ENCODE measurements around the gene TIMP3.
"Not testable (repeated sequence)": the region's sequence is repeated elsewhere in the genome, so short reads cannot be mapped to it uniquely, and the experiment has no call there.

TIMP3 gene

DNA sequence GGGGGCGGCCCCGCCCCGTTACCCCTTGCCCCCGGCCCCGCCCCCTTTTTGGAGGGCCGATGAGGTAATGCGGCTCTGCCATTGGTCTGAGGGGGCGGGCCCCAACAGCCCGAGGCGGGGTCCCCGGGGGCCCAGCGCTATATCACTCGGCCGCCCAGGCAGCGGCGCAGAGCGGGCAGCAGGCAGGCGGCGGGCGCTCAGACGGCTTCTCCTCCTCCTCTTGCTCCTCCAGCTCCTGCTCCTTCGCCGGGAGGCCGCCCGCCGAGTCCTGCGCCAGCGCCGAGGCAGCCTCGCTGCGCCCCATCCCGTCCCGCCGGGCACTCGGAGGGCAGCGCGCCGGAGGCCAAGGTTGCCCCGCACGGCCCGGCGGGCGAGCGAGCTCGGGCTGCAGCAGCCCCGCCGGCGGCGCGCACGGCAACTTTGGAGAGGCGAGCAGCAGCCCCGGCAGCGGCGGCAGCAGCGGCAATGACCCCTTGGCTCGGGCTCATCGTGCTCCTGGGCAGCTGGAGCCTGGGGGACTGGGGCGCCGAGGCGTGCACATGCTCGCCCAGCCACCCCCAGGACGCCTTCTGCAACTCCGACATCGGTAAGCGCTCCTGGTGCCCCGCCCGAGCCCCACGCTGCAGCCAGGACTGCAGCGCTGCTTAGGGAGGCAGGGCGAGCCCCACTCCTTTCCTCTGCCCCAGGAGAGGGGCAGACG is at the start of gene TIMP3:
Gene TIMP3 (plus strand): TSS at position 169 of the 700 bp plus-strand sequence. CDS start 297 bp downstream, at position 466.
- no peak for DNase-seq

- DNase-seq: no peak
Observed at GRCh38 chr22:32752326-32752725, 49.2 kb upstream of the TIMP3 start.

DNA sequence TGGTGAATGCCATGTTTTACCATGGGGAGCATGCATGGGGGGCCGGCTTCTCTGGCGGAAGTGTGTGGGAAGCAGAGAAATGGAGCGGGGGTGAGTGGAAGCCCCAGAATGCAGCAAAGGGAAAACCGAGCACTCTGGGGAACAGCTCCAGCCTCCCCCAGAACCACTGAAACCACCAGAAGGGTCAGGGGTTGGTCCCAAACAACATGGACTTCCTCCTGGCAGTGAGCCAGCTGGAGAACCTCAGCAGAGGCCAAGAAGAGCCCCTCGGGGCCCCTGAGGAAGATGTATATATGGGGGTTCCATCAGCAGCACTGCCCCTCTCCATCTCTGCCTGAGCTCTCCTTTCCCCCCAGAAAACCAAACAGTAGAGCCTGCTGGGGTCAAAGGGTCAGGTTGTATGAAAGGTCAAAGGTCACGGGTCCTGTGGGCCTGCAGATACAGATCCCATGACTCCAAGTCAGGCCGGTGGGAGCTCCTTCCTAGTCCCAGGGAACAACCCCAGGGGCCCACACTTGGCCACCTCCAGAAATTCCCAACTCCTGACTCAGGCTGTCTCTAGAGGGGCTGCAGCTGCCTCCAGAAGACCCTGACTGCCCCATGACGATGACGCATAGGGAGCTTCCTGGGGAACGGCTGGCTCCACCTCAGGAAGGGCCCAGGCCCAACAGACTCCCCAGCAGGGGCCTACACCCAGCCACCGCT is 48.5 kb upstream of the TIMP3 start:
- no peak for DNase-seq

DNA sequence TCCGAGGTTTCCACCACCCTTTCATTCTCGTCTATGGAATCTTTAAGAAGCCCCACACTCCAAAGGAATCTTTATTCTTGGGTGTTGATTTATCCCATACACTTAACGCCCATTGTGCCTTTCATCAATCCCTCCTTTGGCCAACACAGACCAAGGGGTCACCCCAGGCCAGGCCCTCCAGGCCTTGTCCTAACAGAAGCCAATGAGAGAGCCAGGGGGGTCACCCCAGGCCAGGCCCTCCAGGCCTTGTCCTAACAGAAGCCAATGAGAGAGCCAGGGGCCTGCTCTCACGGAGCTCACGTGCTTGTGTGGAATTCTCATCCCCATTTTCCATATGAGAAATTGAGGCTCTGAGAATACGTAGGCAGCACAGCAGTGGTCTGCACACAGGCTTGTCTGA is 47.9 kb upstream of the TIMP3 start:
- no peak for DNase-seq

DNA sequence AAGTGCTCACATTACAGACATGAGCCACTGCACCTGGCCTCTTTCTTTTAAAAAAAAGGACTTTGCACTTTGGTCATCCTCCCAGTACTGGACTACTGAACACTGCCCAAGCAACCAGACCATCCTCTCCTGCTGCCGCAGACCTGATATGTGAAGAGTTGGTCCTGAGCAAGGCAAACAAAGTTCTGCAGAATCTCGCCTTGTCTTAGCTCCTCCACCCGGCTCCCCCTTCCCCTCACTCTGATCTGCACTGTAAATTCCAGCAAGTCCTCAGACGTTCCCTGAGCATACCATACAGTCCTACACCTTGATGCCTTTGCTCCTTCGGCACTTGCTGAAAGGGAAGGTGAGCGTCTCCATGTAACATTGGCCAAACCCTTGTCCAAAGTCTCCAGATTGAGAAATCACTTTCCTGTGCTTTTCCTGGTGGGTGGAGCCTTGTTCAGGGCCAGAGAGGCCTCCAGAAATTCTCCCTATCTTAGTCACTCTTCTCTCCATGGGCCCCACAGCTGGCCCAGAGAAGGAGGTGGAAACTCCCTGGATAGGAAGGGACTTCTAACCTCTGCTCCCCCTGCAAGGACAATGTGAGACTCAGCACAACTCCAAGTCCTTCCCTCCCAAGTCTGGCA is 47.0 kb upstream of the TIMP3 start:
- no peak for DNase-seq

DNA sequence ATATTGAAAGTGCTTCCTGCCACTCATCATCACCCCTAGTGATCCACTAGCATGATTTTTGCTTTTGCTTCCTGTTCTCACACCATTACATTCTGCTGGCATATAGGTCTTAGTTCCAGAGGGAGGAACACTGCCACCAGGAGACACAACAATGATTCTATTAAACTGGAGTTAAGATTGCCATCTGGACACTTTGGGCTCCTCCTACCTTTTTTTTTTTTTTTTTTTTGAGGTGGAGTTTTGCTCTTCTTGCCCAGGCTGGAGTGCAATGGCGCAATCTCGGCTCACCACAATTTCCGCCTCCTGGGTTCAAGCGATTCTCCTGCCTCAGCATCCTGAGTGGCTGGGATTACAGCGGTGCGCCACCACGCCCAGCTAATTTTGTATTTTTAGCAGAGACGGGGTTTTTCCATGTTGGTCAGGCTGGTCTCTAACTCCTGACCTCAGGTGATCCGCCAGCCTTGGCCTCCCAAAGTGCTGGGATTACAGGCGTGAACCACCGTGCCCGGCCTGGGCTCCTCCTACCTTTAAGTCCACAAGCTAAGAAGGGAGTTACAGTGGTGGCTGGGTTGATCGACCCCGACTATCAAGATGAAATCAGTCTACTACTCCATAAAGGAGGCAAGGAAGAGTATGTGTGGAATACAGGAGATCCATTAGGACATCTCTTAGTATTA is 44.3 kb upstream of the TIMP3 start:
- DNase-seq: not testable (repeated sequence)

GRCh38 chr22:32758866-32759385 is 42.6 kb upstream of the TIMP3 start:
- DNase-seq: no peak

DNA sequence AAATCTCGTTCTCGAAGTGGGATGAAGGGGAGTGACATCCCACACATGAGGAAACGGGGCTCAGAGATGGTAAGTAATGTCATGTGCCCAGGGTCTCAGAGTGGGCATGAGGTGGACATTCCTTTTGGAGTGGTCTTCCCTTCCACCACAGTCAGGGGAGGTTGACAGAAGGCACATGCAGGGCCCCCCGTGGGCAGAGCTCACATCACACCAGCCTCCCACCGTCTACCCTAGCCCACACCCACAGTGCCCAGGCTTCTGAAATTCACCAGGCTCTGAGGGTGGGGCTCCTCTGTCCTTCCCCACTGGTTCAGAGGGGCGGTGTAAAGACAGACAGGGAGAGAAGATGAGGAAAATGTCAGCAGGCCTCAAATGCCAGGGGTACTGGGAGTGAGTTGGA is 41.1 kb upstream of the TIMP3 start:
- DNase-seq: no peak

GRCh38 chr22:32760815-32761214 is 40.7 kb upstream of the TIMP3 start:
- DNase-seq: no peak

- no peak for DNase-seq
Observed at GRCh38 chr22:32761251-32761903, 40.1 kb upstream of the TIMP3 start.

DNA sequence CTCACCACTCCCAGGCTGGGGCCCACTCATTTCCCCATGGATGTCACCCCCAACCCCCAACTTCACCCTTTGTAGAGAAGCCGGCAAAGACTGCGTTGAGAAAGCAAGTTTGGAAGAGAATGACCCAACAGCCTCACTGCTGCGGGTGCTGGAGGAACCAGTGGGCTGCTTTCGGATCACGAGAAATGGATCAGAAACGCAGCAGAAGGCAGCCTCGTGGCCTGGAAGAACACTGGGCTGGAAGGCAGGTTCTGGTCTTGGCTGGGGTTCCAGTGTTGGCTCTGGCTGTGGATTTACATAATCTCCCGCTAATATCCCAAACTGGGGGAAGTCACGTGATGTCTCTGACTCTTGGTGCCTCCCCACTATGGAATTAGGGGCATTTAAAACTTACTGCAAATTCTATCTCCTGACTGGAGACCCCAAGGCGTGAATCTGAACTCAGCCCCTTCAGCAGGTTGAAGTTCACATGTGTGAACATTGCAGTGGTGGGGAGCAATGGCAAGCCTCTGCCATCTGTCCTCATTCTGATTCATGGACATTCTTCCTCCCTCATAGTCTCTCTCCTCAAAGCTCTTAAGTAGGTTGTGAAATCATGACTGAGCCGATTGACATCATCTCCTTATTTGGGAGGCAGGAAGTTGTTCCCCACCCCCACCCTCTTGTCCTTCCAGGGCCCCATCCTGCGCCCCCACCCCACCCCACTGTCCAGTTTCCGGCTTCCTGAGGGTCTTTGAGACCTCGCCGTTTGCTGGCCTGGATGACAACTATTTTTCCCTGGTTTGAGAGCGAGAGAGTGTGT is 37.0 kb upstream of the TIMP3 start:
- no peak for DNase-seq

GRCh38 chr22:32765132-32765618 is 36.3 kb upstream of the TIMP3 start:
- no peak for DNase-seq

- DNase-seq: no peak
Observed at GRCh38 chr22:32771756-32772155, 29.7 kb upstream of the TIMP3 start.

DNA sequence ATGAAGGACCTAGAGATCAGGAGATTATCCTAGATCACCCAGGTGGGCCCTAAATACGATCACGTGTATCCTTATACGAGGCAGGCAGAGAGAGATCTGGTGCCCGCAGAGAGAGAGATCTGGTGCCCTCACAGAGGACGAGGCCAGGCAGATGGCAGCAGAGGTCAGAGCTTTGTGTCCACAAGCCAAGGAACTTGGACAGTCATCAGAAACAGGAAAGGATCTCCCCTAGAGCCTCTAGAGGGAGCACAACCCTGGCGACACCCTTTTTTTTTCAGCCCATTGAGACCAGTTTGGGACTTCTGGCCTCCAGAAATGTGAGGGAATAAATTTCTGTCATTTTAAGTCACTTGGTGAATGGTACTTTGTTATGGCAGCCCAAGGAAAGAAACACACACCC is 25.5 kb upstream of the TIMP3 start:
- DNase-seq: no peak

- no peak for DNase-seq
Observed at GRCh38 chr22:32776397-32776796, 25.1 kb upstream of the TIMP3 start.

GRCh38 chr22:32776802-32777201 is 24.7 kb upstream of the TIMP3 start:
- DNase-seq: no peak

DNA sequence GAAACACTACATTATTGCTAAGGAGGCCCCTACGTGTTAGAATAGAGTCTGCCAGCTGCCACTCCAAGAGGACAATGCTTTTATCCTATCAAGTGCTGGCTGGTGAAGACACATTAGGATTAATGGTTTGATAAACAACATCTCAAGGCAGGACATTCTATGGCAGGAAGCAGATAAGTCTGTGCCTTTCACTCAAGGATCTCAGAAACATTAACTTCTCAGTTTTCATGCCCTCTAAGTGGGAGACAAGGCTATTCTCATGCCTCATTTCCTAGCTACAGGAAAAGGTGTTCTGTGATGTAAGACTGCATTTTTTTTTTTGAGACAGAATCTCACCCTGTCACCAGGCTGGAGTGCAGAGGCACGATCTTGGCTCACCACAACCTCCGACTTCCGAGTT is 23.5 kb upstream of the TIMP3 start:
- peak; percentile 74 for DNase-seq

DNA sequence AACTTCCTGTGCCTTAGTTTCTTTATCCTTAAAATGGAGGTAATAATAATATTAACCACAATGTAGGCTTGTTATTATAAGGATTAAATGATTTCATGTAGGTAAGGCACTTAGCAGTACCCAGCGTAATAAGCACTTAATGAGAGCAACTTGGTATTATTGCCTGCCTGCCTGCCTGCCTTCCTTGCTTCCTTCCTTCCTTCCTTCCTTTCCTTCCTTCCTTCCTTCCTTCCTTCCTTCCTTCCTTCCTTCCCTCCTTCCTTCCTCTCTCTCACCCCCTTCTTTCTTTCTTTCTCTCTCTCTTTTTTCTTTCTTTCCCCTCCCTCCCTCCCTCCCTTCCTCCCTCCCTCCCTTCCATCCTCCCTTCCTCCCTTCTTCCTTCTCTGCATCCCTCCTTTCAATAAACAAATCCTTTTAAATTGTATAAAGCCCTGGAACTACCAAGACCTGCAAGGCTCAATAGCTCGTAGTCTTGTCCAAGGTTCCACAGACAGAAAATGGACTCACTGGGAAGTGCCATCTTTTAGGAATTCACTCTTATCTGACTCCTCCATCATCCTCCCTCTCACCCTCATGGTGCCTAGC is 20.7 kb upstream of the TIMP3 start:
- no peak for DNase-seq

- no peak for DNase-seq
Observed at GRCh38 chr22:32781695-32782094, 19.8 kb upstream of the TIMP3 start.

- no peak for DNase-seq
Observed at GRCh38 chr22:32785321-32786026, 16.0 kb upstream of the TIMP3 start.

DNA sequence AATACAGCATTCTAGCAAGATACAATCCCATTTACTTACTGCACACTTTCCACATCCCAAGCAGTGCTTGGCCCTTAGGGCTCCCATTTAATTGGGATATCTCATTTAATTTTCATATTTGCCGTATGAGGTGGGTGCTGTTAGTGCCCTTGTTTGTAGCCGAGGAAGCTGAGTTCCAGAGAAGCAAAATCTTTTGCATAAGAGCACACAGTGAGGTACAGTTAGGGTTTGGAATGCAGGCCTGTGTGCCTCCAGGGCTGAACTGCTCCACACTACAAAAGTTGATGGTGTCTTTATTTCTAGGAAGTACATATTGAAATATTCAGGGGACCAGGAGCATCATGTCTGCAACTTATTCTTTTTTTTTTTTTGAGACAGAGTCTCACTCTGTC is 15.5 kb upstream of the TIMP3 start:
- no peak for DNase-seq

All from NCI-H187 treated with DMSO at 0.1 percent for 48 hours (cell line).